Measurements from ENCODE around the gene SFTPA2.
"Not testable (repeated sequence)": the region's sequence is repeated elsewhere in the genome, so short reads cannot be mapped to it uniquely, and the experiment has no call there.

SFTPA2 gene

GRCh38 chr10:79563426-79563825, 3.2 kb upstream of the SFTPA2 start:
- peaks cover 23% of the 10 kb centered on the region for H3K27me3 Mint-ChIP-seq (ENCODE audit: low read depth, poor library complexity)
- no peak for DNase-seq
- H3K4me1 Mint-ChIP-seq: peaks cover 10% of the 10 kb centered on the region
- H3K27ac Mint-ChIP-seq: no peak overlapping the region
- no peak for TF ChIP-seq CTCF (IDR thresholded peaks at IDR 0.05)
- H3K36me3 Mint-ChIP-seq (ENCODE audit: low read depth): no peaks in the 10 kb centered on the region
- peaks cover 13% of the 10 kb centered on the region for H3K9me3 Mint-ChIP-seq
- H3K4me3 Mint-ChIP-seq: no peak overlapping the region

- H3K9me3 Mint-ChIP-seq: peaks cover 5% of the 10 kb centered on the region
- TF ChIP-seq CTCF (IDR thresholded peaks at IDR 0.05): peak; percentile 86
These were observed 2.0 kb upstream of the SFTPA2 start for GRCh38 chr10:79562135-79562756.

GRCh38 chr10:79561257-79561656, 1.1 kb upstream of the SFTPA2 start:
- Mint-ChIP-seq H3K27ac (no peak overlapping the region), H3K4me3 (no peak overlapping the region), H3K27me3 (ENCODE audit: low read depth, poor library complexity) (peaks cover 25% of the 10 kb centered on the region), H3K4me1 (peaks cover 10% of the 10 kb centered on the region), H3K36me3 (ENCODE audit: low read depth) (no peaks in the 10 kb centered on the region), H3K9me3 (no peaks in the 10 kb centered on the region)
- no peak for DNase-seq
- no peak for TF ChIP-seq CTCF (IDR thresholded peaks at IDR 0.05)

More at GRCh38 chr10:79562135-79562756, 2.0 kb upstream of the SFTPA2 start:
- Mint-ChIP-seq H3K36me3 (ENCODE audit: low read depth) (no peaks in the 10 kb centered on the region), H3K4me3 (peak overlapping the region; percentile 75), H3K27me3 (ENCODE audit: low read depth, poor library complexity) (peaks cover 21% of the 10 kb centered on the region), H3K27ac (no peak overlapping the region), H3K4me1 (peaks cover 10% of the 10 kb centered on the region)
- DNase-seq: peak; percentile 78

GRCh38 chr10:79559726-79560125, 481 bp downstream of the SFTPA2 start:
- DNase-seq: no peak
- no peak for TF ChIP-seq CTCF (IDR thresholded peaks at IDR 0.05)
- no peak overlapping the region for H3K27ac Mint-ChIP-seq

GRCh38 chr10:79556961-79557360, 3.2 kb downstream of the SFTPA2 start:
- not testable (repeated sequence) for H3K4me3 Mint-ChIP-seq; H3K4me1 Mint-ChIP-seq; H3K9me3 Mint-ChIP-seq; H3K27ac Mint-ChIP-seq; H3K36me3 Mint-ChIP-seq (ENCODE audit: low read depth); DNase-seq
- H3K27me3 Mint-ChIP-seq (ENCODE audit: low read depth, poor library complexity): peaks cover 22% of the 10 kb centered on the region

More at GRCh38 chr10:79559726-79560125, 481 bp downstream of the SFTPA2 start:
- Mint-ChIP-seq H3K27me3 (ENCODE audit: low read depth, poor library complexity) (peaks cover 28% of the 10 kb centered on the region), H3K36me3 (ENCODE audit: low read depth) (no peaks in the 10 kb centered on the region), H3K4me1 (peaks cover 10% of the 10 kb centered on the region), H3K9me3 (no peaks in the 10 kb centered on the region), H3K4me3 (no peak overlapping the region)

GRCh38 chr10:79555354-79556309, 4.6 kb downstream of the SFTPA2 start:
- Mint-ChIP-seq H3K27ac (no peak overlapping the region), H3K27me3 (ENCODE audit: low read depth, poor library complexity) (peaks cover 20% of the 10 kb centered on the region), H3K9me3 (no peaks in the 10 kb centered on the region), H3K4me3 (no peak overlapping the region), H3K36me3 (ENCODE audit: low read depth) (no peaks in the 10 kb centered on the region), H3K4me1 (no peaks in the 10 kb centered on the region)
- no peak for TF ChIP-seq CTCF (IDR thresholded peaks at IDR 0.05)
- DNase-seq: no peak

Data from nephron progenitor cell (in vitro differentiated cells).